K562 (cell line): ENCODE measurements around the gene MED15. TPM values are rescaled to one million over a fixed set of nuclear protein-coding genes. Genes with fewer than 3 reads are reported as not detected.

Experiments
- CBFA2T3 ChIP-seq: fragments of 450-650 bp; IDR thresholded peaks from 2 replicates; pipeline ENCODE4 v1.6.1; 2017
- ELF2 ChIP-seq: fragments of 250-450 bp; sonication (Bioruptor Pico); IDR thresholded peaks from 2 replicates; pipeline ENCODE4 v1.5.0; 2021; ENCODE audit warnings: mild to moderate bottlenecking
- FOXJ3 ChIP-seq: sonication (generic); formaldehyde crosslinking; IDR thresholded peaks from 2 replicates; pipeline ENCODE4 v1.4.0; 2020; ENCODE audit warnings: mild to moderate bottlenecking, missing genetic modification reagents
- GMEB1 ChIP-seq: fragments of 250-450 bp; sonication (Bioruptor Pico); IDR thresholded peaks from 2 replicates; pipeline ENCODE4 v1.4.0; 2020; ENCODE audit warnings: mild to moderate bottlenecking
- HDAC8 ChIP-seq: fragments of 450-650 bp; IDR thresholded peaks from 2 replicates; pipeline ENCODE4 v1.6.1; 2016; ENCODE audit warnings: mild to moderate bottlenecking, missing genetic modification characterization, moderate library complexity, missing compliant biosample characterization
- IFI16 ChIP-seq: fragments of 250-450 bp; sonication (Bioruptor Pico); IDR thresholded peaks from 2 replicates; pipeline ENCODE4 v2.1.2; 2022; ENCODE audit warnings: mild to moderate bottlenecking, inconsistent platforms
- SP1 ChIP-seq: sonication (generic); formaldehyde crosslinking; IDR thresholded peaks from 2 replicates; pipeline ENCODE4 v1.8.1; 2022; ENCODE audit warnings: mild to moderate bottlenecking, missing genetic modification reagents
- SP2 ChIP-seq: IDR thresholded peaks from 2 replicates; pipeline ENCODE4 v1.6.1; 2011; ENCODE audit warnings: mild to moderate bottlenecking, low read depth, low read length, moderate library complexity; ENCODE audit not compliant: poor library complexity, severe bottlenecking; ENCODE audit errors: extremely low read depth
- TAF1 ChIP-seq: IDR thresholded peaks from 2 replicates; pipeline ENCODE4 v1.6.1; 2011; ENCODE audit warnings: mild to moderate bottlenecking, low read length, moderate library complexity; ENCODE audit not compliant: insufficient read depth, control insufficient read depth, severe bottlenecking; ENCODE audit errors: extremely low read depth
- TBP ChIP-seq: optimal IDR thresholded peaks from 2 replicates; pipeline ENCODE3; 2011; ENCODE audit warnings: low read depth, low read length, improper control_type of control experiment
- VEZF1 ChIP-seq: fragments of 200-800 bp; sonication (Bioruptor generic); IDR thresholded peaks from 2 replicates; pipeline ENCODE4 v1.6.1; 2017; ENCODE audit warnings: missing genetic modification characterization, missing compliant biosample characterization
- ZFP91 ChIP-seq: sonication (generic); formaldehyde crosslinking; IDR thresholded peaks from 2 replicates; pipeline ENCODE4 v1.8.0; 2022; ENCODE audit warnings: mild to moderate bottlenecking, missing genetic modification reagents
- ZNF124 ChIP-seq: sonication (generic); formaldehyde crosslinking; IDR thresholded peaks from 2 replicates; pipeline ENCODE4 v1.8.1; 2022; ENCODE audit warnings: missing genetic modification reagents
- ZNF311 ChIP-seq: fragments of 250-450 bp; sonication (Bioruptor Pico); IDR thresholded peaks from 2 replicates; pipeline ENCODE4 v1.4.0; 2020; ENCODE audit warnings: mild to moderate bottlenecking, moderate library complexity
- ZNF316 ChIP-seq: fragments of 450-650 bp; IDR thresholded peaks from 2 replicates; pipeline ENCODE4 v1.6.1; 2016
- ZNF444 ChIP-seq: fragments of 250-450 bp; sonication (Bioruptor Pico); IDR thresholded peaks from 2 replicates; pipeline ENCODE4 v1.4.0; 2020; ENCODE audit warnings: mild to moderate bottlenecking, moderate library complexity
- ZNF699 ChIP-seq: fragments of 250-450 bp; sonication (Bioruptor Pico); IDR thresholded peaks from 2 replicates; pipeline ENCODE4 v1.8.0; 2021; ENCODE audit warnings: mild to moderate bottlenecking, moderate library complexity; ENCODE audit not compliant: insufficient replicate concordance
- polyA plus RNA-seq, 8 experiments: library from polyadenylated mRNA; depleted of rRNA in 4 of 8; stranded (reverse) in 5 of 8; unstranded in 3 of 8; fragments of >200 nt; fragmentation: Nextera tagmentation in 2 of 8; fragmentation: Illumina TruSeq in 1 of 8; extraction: Ambion mirVana in 2 of 8; extraction: Trizol in 1 of 8; gene quantifications; 2 replicates each; pipeline versions ENCODE4 v1.2.1 to v1.2.3, GENCODE V29; 2011 to 2014; ENCODE audit warnings: inconsistent platforms in 1 of 8, missing spikeins in 1 of 8
- total RNA-seq, 7 experiments: library from RNA; depleted of rRNA in 6 of 7; stranded (reverse); fragments of >200 nt in 6 of 7; fragmentation: Illumina TruSeq in 2 of 7; extraction: Trizol in 2 of 7; gene quantifications; 2 replicates each; pipeline versions ENCODE4 v1.2.1 to v1.2.3, GENCODE V29; 2011 to 2021; ENCODE audit warnings: low replicate concordance in 1 of 7
- TF ChIP-seq, protein P1 (sequence below), 3 experiments: IDR thresholded peaks in 2 of 3; conservative IDR thresholded peaks in 1 of 3; 2 replicates each; pipeline ENCODE4 v1.5.1; 2011 to 2012; ENCODE audit warnings: low read length in 3 of 3, mild to moderate bottlenecking in 3 of 3, control low read depth in 2 of 3, improper control_type of control experiment in 1 of 3, inconsistent platforms in 1 of 3, low read depth in 1 of 3, mixed read lengths in 1 of 3, moderate library complexity in 1 of 3; ENCODE audit not compliant: insufficient read depth in 2 of 3
- TF ChIP-seq, protein P2 (sequence below): sonication (generic); formaldehyde crosslinking; IDR thresholded peaks from 2 replicates; pipeline ENCODE4 v1.8.0; 2022; ENCODE audit warnings: missing genetic modification reagents, mild to moderate bottlenecking, borderline replicate concordance

Gene MED15
- total and polyA plus RNA-seq, 9 of the 15 experiments (the other 6 are each of a cell fraction or from before 2014, with no cell fraction given) = 4.0 to 271 (median 60.1) TPM

GRCh38 chr22:20526628-20527355, 19.4 kb downstream of the MED15 start (continued):
- TF ChIP-seq, protein P1, sequence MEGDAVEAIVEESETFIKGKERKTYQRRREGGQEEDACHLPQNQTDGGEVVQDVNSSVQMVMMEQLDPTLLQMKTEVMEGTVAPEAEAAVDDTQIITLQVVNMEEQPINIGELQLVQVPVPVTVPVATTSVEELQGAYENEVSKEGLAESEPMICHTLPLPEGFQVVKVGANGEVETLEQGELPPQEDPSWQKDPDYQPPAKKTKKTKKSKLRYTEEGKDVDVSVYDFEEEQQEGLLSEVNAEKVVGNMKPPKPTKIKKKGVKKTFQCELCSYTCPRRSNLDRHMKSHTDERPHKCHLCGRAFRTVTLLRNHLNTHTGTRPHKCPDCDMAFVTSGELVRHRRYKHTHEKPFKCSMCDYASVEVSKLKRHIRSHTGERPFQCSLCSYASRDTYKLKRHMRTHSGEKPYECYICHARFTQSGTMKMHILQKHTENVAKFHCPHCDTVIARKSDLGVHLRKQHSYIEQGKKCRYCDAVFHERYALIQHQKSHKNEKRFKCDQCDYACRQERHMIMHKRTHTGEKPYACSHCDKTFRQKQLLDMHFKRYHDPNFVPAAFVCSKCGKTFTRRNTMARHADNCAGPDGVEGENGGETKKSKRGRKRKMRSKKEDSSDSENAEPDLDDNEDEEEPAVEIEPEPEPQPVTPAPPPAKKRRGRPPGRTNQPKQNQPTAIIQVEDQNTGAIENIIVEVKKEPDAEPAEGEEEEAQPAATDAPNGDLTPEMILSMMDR (IDR thresholded peaks at IDR 0.05 in 2 of 3, conservative IDR thresholded peaks at IDR 0.05 in 1 of 3; ENCODE audit: insufficient read depth in 2 of 3, low read depth in 1 of 3, low read length in 3 of 3) = peak; percentile 8 to 43 (median 26); a peak in 3 of 6 replicates
- TF ChIP-seq CBFA2T3 = no peak
- TF ChIP-seq ELF2 (CRISPR knock-in tag) = peak; percentile 78
- TF ChIP-seq TAF1 = no peak
- TF ChIP-seq TBP = no peak
- TF ChIP-seq GMEB1 (CRISPR knock-in tag) = no peak
- no peak for TF ChIP-seq VEZF1 (CRISPR knock-in tag)
- TF ChIP-seq IFI16 (CRISPR knock-in tag) = 0 out of 2 replicates have a peak, but pooled peaks have one; percentile 25
- no peak for TF ChIP-seq SP2
- TF ChIP-seq, protein P2, sequence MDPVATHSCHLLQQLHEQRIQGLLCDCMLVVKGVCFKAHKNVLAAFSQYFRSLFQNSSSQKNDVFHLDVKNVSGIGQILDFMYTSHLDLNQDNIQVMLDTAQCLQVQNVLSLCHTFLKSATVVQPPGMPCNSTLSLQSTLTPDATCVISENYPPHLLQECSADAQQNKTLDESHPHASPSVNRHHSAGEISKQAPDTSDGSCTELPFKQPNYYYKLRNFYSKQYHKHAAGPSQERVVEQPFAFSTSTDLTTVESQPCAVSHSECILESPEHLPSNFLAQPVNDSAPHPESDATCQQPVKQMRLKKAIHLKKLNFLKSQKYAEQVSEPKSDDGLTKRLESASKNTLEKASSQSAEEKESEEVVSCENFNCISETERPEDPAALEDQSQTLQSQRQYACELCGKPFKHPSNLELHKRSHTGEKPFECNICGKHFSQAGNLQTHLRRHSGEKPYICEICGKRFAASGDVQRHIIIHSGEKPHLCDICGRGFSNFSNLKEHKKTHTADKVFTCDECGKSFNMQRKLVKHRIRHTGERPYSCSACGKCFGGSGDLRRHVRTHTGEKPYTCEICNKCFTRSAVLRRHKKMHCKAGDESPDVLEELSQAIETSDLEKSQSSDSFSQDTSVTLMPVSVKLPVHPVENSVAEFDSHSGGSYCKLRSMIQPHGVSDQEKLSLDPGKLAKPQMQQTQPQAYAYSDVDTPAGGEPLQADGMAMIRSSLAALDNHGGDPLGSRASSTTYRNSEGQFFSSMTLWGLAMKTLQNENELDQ (CRISPR knock-in tag) = no peak; the same call in 1 of the 2 replicates
- TF ChIP-seq ZFP91 = no peak
- no peak for TF ChIP-seq FOXJ3 (CRISPR knock-in tag)
- no peak; the same call in 1 of the 2 replicates for TF ChIP-seq HDAC8 (tag)
- no peak for TF ChIP-seq SP1
- TF ChIP-seq ZNF444 (CRISPR knock-in tag) = no peak
- no peak for TF ChIP-seq ZNF699 (CRISPR knock-in tag)
- no peak for TF ChIP-seq ZNF124 (CRISPR knock-in tag)
- TF ChIP-seq ZNF316 = no peak
- TF ChIP-seq ZNF311 (CRISPR knock-in tag) = no peak
